Measurements from ENCODE around the gene POLQ.
"Not testable (repeated sequence)": the region's sequence is repeated elsewhere in the genome, so short reads cannot be mapped to it uniquely, and the experiment has no call there.

Gene POLQ

GRCh38 chr3:121545574-121546455, at the start of gene POLQ:
Gene POLQ, minus strand, starts transcription at chr3:121545988. Its CDS starts 111 bp downstream, at chr3:121545877.
- peak; percentile 90 for FAIRE-seq

GRCh38 chr3:121594850-121595249, 49.1 kb upstream of the POLQ start:
- no peak for FAIRE-seq

- FAIRE-seq, result not testable (repeated sequence)
Observed at GRCh38 chr3:121593806-121594205, 48.0 kb upstream of the POLQ start.

GRCh38 chr3:121592856-121593702, 47.3 kb upstream of the POLQ start, which contains the start of gene FBXO40:
Gene FBXO40, plus strand, starts transcription at chr3:121593379. Its CDS starts 27,197 bp downstream, at chr3:121620576.
- no peak for FAIRE-seq

GRCh38 chr3:121584418-121584817, 38.6 kb upstream of the POLQ start:
- no peak for FAIRE-seq

GRCh38 chr3:121581691-121582090, 35.9 kb upstream of the POLQ start:
- no peak for FAIRE-seq

- FAIRE-seq, result no peak
Observed at GRCh38 chr3:121574449-121574848, 28.7 kb upstream of the POLQ start.

- FAIRE-seq, result no peak
Observed at GRCh38 chr3:121567649-121568048, 21.9 kb upstream of the POLQ start, which contains the start of gene ARGFX. Gene ARGFX, plus strand, starts transcription at chr3:121567949. Its CDS starts 2,765 bp downstream, at chr3:121570714.

GRCh38 chr3:121566773-121567172, 21.0 kb upstream of the POLQ start:
- no peak for FAIRE-seq

GRCh38 chr3:121562148-121562547, 16.4 kb upstream of the POLQ start:
- no peak for FAIRE-seq

GRCh38 chr3:121557426-121557934, 11.7 kb upstream of the POLQ start:
- FAIRE-seq, result no peak

GRCh38 chr3:121552797-121553196, 7.0 kb upstream of the POLQ start:
- FAIRE-seq, result no peak

GRCh38 chr3:121552379-121552778, 6.6 kb upstream of the POLQ start:
- no peak for FAIRE-seq

GRCh38 chr3:121545049-121545573, 677 bp downstream of the POLQ start:
- FAIRE-seq, result no peak

GRCh38 chr3:121542924-121543323, 2.9 kb downstream of the POLQ start:
- FAIRE-seq, result no peak

- FAIRE-seq, result no peak
Observed at GRCh38 chr3:121531269-121531668, 14.5 kb downstream of the POLQ start.

GRCh38 chr3:121529308-121529707, 16.5 kb downstream of the POLQ start:
- FAIRE-seq, result no peak

GRCh38 chr3:121520510-121520909, 25.3 kb downstream of the POLQ start:
- no peak for FAIRE-seq

GRCh38 chr3:121517953-121518655, 27.7 kb downstream of the POLQ start:
- no peak for FAIRE-seq

GRCh38 chr3:121515862-121516261, 29.9 kb downstream of the POLQ start:
- FAIRE-seq, result peak; percentile 54

GRCh38 chr3:121515313-121515712, 30.5 kb downstream of the POLQ start:
- no peak for FAIRE-seq

- no peak for FAIRE-seq
Observed at GRCh38 chr3:121514496-121514895, 31.3 kb downstream of the POLQ start.

Measured in endometrium (tissue), 2 donors.